ENCODE results near the gene CFAP77.
A peak's percentile ranks its signal among the peaks of the same experiment; 100 is the strongest.

GRCh38 chr9:132411091-132411508 is 1.1 kb downstream of the CFAP77 start:
- TF ChIP-seq POLR2A (IDR thresholded peaks at IDR 0.05) = no peak
- TF ChIP-seq CTCF (IDR thresholded peaks at IDR 0.05) = peak in 1 of 3 donors; percentile 13
